Subcutaneous abdominal adipose tissue (tissue), 5 donors: ENCODE data around the gene NOC2L.
"Not testable (repeated sequence)": the region's sequence is repeated elsewhere in the genome, so short reads cannot be mapped to it uniquely, and the experiment has no call there.

ENCODE experiments used
- H3K27ac ChIP-seq: one replicate; pipeline ENCODE4 v1.7.0; 2013; ENCODE audit warnings: low read depth, mild to moderate bottlenecking, inconsistent platforms, low read length, moderate library complexity
- H3K27me3 ChIP-seq, 5 donors: one replicate each; pipeline ENCODE4 v1.7.0; 2013; ENCODE audit warnings: low read length in 5 of 5, inconsistent platforms in 1 of 5; ENCODE audit not compliant: control insufficient read depth in 5 of 5, insufficient read depth in 4 of 5
- H3K36me3 ChIP-seq, 5 donors: one replicate each; pipeline ENCODE4 v1.7.0; 2013; ENCODE audit warnings: low read length in 5 of 5; ENCODE audit not compliant: control insufficient read depth in 5 of 5, insufficient read depth in 5 of 5
- H3K4me1 ChIP-seq, 5 donors: one replicate each; pipeline ENCODE4 v1.7.0; 2013; ENCODE audit warnings: low read length in 5 of 5, mild to moderate bottlenecking in 3 of 5, moderate library complexity in 1 of 5; ENCODE audit not compliant: control insufficient read depth in 5 of 5, insufficient read depth in 5 of 5
- H3K4me3 ChIP-seq, 5 donors: one replicate each; pipeline ENCODE4 v1.7.0; 2013; ENCODE audit warnings: low read length in 5 of 5, low read depth in 1 of 5
- H3K9ac ChIP-seq, 5 donors: one replicate each; pipeline ENCODE4 v1.7.0; 2013; ENCODE audit warnings: low read length in 5 of 5, mild to moderate bottlenecking in 4 of 5, moderate library complexity in 3 of 5
- H3K9me3 ChIP-seq, 5 donors: one replicate each; pipeline ENCODE4 v1.7.0; 2013; ENCODE audit warnings: low read length in 5 of 5; ENCODE audit not compliant: control insufficient read depth in 5 of 5
- donor health status: healthy.
- donor health status: healthy.
- donor health status: healthy.
- donor health status: healthy.
- donor health status: healthy.

Gene NOC2L

DNA sequence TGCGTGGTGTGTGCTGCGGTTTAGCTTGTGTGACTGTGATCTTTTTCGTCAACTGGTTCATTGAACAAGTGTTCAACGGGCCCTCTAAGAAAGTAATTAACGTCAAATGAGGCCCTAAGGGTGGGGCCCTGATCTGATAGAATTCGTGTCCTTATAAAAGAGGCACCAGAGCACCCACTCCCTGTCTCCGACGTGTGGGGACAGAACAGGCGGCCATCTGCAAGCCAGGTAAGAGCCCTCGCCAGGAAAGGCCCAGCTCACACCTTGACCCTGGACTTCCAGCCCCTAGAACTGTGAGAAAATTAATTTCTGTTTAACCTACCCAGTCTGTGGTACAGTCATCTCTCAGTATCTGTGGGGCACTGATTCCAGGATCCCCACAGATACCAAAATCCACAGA is 55.8 kb downstream of the NOC2L start:
- Histone ChIP-seq H3K9ac (no peak overlapping the region), H3K4me1 (peaks cover 0 to 20% (median 11%) of the 10 kb centered on the region in 5 donors), H3K27me3 (peaks cover 4 to 41% (median 38%) of the 10 kb centered on the region in 5 donors), H3K36me3 (no peaks in the 10 kb centered on the region), H3K4me3 (no peak overlapping the region), H3K27ac (no peak overlapping the region), H3K9me3 (no peaks in the 10 kb centered on the region)

DNA sequence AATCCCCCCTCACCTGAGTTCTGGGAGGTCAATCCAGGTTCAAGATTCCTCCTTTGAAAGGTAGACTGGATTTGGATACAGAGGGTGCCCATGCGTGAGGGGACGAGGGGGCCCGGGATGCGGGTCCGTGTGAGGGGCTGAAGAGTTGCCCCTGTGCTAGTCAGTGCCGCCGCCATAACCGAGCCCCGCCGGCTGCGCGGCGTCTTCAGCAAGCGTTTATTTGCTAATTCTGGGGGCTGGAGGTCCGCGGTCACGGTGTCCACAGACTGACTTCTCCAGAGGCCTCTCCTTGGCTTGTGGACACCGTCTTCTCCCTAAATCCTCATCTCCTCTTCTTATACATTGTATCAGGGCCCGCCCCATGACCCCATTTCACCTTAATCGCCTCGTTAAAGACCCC is 56.3 kb downstream of the NOC2L start:
- Histone ChIP-seq H3K27ac (no peak overlapping the region), H3K9me3 (no peaks in the 10 kb centered on the region), H3K36me3 (no peaks in the 10 kb centered on the region), H3K4me3 (no peak overlapping the region), H3K9ac (no peak overlapping the region), H3K4me1 (peaks cover 0 to 20% (median 11%) of the 10 kb centered on the region in 5 donors), H3K27me3 (peaks cover 7 to 45% (median 38%) of the 10 kb centered on the region in 5 donors)

- Histone ChIP-seq H3K9ac (no peak overlapping the region), H3K36me3 (no peaks in the 10 kb centered on the region), H3K9me3 (no peaks in the 10 kb centered on the region), H3K27ac (no peak overlapping the region), H3K4me1 (peaks cover 0 to 13% (median 8%) of the 10 kb centered on the region in 5 donors), H3K27me3 (peaks cover 7 to 38% (median 33%) of the 10 kb centered on the region in 5 donors), H3K4me3 (no peak overlapping the region)
Observed at GRCh38 chr1:901108-901859, 57.8 kb downstream of the NOC2L start.

GRCh38 chr1:899636-900317 is 59.3 kb downstream of the NOC2L start:
- no peak overlapping the region for H3K9ac ChIP-seq
- no peak overlapping the region for H3K27ac ChIP-seq
- no peaks in the 10 kb centered on the region for H3K9me3 ChIP-seq
- H3K4me3 ChIP-seq, result no peak overlapping the region
- H3K36me3 ChIP-seq, result no peaks in the 10 kb centered on the region
- peaks cover 0 to 4% (median 0%) of the 10 kb centered on the region in 5 donors for H3K4me1 ChIP-seq
- peaks cover 7 to 32% (median 22%) of the 10 kb centered on the region in 5 donors for H3K27me3 ChIP-seq

- not testable (repeated sequence) for H3K9ac ChIP-seq, H3K27ac ChIP-seq, H3K4me1 ChIP-seq, H3K9me3 ChIP-seq, H3K4me3 ChIP-seq, H3K36me3 ChIP-seq
- H3K27me3 ChIP-seq, result peaks cover 7 to 32% (median 22%) of the 10 kb centered on the region in 5 donors
Observed at GRCh38 chr1:897951-898350, 61.1 kb downstream of the NOC2L start.

DNA sequence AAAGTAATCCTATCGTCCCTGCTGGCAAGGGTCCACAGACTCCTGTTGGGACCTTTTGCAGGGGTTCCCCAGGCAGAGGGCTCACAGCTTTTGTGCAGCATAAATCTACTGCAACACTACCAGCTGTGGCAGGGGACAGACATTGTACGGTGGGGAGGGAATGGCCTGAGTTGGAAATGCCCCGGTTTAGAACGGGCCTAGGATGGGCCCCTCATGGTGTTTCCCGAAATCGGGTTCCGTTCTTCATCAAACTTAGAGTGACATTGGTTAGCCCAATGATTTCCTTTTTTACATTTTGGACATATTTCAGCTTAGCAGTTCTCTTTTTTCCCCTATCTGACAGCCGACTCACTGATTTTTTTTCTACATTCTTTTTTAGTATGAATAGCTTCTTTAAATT is 61.8 kb downstream of the NOC2L start:
- Histone ChIP-seq H3K27me3 (peaks cover 7 to 33% (median 21%) of the 10 kb centered on the region in 5 donors), H3K9ac (no peak overlapping the region), H3K27ac (no peak overlapping the region), H3K4me1 (no peaks in the 10 kb centered on the region), H3K9me3 (no peaks in the 10 kb centered on the region), H3K36me3 (no peaks in the 10 kb centered on the region), H3K4me3 (no peak overlapping the region)
